Measurements from ENCODE around the gene PSMA7. TPM values are rescaled to one million over a fixed set of nuclear protein-coding genes. Genes with fewer than 3 reads are reported as not detected.

Gene PSMA7
- 248 TPM for total RNA-seq

DNA sequence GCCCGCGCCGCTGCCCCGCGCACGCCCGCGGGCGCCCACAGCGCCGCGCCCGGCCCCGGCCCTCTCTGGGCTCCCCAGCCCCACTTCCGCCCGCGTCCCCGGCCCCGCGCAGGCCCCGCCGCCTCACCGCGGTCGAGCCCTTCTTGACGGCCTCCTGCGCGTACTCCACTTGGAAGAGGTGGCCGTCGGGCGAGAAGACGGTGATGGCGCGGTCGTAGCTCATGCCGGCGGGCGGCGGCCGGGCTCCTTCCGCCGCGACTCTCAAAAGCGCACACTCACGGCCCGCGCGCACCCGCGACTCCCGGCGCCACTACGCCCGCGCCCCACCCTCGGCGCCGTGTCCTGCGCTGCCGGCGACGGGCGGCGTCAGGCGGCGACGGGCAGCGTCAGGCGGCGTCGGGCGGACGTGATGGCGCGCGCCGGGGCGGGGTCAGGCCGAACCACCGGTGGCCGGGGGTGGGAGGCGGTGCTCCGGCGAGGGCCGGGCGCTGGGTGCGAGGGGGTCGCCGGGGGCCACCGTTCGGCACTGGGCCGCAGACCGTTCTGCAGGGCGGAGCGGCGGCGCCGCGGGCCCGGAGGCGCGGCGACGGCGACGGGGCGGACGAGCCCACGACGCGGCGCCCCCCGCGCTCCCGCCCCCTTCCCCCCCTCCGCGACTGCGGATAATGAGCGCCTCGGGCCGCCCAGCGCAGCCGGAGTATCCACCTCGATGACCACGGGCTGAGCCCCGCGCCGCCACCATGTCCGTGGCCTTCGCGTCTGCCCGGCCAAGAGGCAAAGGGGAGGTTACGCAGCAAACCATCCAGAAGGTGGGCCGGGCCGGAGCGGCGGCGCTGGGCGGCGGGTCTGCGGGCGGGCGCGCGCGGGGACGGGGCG, at the start of gene PSMA7, which contains the start of gene SS18L1:
Gene PSMA7, minus strand, starts transcription at position 314 of the 876 bp plus-strand sequence. Its CDS starts 91 bp downstream, at position 223.
Gene SS18L1, plus strand, starts transcription at position 689 of the 876 bp plus-strand sequence. Its CDS starts 52 bp downstream, at position 741.
- DNase-seq, result peak; percentile 95

DNA sequence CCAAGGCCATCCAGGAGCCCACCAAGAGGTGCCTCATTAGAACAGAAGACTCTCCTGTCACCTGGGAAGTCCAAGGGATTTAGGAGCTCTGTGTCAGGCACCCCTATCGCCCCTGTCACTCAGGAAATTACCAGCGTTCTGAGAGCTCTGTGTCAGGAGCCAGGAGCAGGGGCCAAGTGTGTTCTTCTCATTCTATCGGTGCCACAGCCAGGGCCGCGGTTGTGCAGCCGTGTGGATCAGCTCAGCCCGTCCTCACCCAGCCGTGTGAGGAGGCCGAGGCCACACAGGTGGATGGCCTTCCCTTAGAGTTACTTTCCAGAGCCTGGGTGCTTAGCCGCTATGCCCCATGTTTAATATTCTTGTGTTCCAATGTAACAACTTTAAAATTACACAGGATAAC, 49.4 kb upstream of the PSMA7 start:
- no peak for DNase-seq

DNA sequence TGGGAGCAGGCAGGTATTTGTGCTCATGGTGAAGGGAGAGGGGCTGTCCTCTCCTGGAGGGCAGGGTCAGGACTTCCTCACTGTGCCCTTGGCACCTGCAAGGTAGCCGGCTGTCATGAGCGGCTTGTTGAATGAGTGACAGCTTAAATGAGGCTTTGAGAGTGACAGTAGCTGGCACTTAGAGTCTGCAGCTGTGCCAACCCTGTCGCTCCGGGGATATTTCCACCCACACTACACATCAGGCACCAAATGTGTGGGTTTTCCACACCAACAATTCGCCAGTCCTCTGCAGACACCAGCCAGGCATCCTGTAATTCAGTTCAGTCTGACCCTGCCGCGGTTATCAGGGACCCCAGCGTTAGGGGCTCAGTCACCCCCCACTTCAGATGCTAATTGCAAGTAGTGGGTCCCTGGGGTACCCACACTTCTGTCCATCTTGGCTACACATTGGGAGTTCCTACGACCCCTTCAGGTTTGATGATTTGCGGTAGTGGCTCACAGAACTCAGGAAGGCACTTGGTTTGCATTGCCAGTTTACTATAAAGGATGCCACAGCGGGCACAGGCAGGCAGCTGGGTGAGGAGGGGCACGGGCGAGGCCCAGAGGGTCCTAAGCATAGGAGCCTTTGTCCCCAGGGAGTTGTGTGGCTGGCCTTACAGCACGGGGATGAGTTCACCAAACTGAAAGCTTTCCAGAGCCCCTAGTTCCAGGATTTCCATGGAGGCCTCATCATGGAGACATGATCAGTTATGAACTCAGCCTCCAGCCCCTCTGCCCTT, 48.8 kb upstream of the PSMA7 start:
- DNase-seq, result no peak

DNA sequence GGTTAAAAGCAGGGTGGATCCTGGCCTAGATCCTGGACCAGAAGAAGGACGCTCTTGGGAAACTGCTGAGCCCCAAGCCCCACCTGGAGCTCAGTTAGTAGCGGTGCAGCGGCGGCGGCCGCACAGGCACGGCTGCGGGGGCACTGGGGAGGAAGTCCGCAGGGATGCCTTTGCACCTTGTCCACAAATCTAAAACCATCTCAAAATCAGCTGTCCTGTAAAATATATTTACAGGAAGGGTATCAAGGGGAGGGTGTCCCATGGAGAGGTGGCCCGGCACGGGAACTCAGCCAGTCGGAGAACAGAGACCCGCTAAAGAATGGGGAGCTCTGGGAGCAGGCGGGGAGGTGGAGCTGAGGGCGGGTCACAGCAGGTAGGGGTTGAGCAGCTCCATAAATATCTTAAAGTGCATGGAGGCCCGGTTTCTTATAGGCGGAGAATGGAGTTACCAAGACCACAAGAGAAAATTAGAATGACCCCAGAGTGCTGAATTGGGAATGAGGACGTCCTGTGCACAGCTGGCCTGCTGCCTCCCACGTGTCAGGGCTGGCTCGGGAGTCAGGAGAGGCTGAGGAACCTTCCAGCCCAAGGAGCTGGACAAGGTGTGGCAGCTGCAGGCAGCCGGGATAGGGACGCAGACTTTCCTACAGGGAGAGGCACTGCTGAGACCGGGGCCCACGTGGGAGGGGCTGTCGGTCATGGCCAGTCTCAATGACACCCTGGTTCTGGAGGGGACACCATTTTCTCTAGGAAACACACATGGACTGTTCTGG, 47.6 kb upstream of the PSMA7 start:
- DNase-seq, result no peak

DNA sequence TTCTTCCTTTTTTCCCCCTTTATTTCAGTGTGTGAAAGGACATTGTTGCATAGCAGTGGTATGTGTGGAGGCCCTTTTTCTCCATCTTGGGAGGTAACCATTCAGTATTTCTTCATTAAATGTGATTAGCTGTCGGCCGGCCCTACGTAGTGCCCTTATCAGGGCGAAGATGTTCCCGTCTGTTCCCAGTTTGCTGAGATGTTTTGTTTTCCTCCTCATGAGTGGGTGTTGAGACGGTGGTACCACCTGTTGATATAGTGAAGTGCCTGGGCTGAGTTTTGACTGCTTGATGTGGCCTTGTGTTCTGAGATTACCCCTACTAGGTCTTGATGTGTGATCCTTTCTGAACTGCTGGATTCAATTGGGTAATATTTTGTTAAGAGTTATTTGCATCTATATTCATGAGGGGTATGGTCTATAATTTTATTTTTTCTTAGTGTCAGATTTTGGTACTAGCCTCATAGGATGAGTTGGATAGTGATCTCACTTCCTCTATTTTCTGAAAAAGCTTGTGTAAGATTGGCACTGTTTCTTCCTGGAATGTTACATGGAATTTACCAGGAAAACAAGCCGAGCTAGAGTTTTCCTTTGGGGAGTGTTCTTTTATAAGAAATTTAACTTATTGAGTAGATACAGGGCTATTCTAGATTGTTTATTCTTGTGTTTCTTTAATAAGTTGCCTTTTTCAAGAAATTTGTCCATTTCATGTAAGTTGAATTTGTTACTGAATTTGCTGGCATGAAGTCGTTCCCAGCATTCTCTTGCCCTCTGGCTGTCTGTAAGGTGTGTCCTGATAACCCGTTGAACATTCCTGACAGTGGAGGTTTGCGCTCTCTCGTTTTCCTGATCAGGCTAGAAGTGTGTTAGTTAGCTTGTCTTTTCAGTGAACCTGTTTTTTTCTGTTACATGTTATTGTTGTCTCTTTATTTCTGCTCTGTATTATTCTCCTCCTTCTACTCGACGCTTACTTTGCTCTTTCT, 44.0 kb upstream of the PSMA7 start:
- DNase-seq, result no peak

DNA sequence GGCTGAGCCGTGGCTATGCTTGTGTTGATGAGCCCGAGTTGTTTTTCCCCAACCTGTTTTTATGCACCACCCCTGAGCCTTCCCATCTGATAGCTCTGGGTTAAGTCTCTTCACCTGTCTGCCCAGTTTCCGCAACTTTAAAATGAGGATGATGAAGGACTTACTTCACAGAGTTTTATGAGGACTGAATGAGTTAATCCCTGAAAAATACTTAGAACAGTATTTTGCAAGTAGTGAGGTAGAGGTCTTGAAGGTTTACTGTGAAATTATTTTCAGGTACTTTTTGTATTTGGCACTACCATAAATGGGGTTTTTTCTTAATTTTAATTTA, 42.9 kb upstream of the PSMA7 start:
- DNase-seq, result no peak

DNA sequence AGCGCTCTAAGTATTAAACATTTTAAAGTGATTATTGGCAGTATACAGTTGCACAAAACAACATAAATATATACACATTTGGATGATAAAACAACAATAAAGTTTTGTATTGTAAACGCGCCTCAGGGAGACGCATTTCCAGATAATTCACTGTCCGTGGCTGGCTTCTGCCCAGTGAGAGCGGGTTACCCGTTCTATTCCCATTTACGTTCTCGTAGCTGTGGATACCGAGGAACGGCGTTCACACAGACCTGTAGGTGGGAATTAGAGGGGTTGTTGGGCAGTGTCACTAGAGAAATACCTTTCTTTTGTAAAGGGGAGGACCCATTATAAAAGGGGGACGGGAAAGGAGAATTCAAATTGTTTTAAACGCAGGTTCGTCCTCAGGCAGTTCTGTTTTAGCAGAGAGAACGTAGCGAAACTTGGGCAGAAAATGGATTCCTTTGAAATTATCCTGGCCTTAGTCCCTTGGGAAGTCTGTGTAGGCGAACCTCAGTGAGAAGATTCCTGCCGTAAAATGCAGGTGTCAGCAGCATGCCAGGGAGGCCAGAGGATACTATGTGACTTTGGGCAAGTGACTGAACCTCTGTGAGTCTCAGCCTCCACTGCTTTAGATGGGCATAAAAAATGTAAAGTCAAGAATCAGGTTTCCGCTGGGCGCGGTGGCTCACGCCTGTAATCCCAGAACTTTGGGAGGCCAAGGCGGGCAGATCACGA, 40.4 kb upstream of the PSMA7 start:
- no peak for DNase-seq

DNA sequence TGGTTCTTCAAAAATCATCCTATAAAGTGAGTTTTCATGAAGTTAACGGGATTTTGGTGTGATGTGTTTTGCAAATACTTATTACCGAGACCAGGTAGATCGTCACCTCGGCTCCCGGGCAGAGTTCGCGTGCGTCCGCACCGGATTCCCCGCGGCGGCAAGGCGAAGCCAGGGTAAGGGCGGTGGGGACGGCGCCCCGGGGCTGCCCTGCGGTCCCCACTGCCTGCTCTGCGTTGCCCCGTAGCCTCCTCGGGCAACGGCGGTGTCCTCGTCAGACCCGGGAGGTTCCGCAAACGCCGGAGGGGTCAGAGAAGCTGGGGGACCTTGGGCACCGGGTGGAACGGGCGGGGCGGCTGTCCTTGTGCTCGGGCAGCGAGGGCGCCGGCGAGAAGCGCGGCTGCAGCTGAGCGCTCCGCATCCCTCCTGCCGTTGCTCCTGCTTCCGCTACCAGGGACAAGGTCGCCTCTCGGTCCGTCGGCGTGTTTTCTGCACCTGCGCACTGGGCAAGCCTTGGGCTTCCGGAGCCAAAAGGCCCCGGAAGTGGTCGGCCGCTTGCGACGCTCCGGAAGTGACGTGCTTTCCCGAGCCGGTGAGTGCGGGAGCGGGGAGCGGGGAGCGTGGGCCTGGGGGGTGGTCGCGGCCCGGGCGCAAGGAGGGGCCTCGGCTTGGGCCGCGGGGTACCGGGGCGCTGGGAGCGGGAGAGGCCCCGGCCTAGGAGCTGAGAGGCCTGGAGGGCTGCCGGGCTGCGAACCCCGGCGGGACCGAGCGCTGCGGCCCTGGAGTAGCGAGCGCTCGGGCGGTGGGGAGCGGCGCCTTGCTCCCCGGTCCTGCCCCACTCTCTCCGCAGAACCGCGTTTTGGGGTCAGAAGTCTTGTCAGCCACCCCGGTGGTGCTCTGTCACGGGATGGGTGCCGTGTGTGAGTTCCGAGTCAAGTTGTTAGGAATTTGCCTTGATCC, 39.6 kb upstream of the PSMA7 start, which contains the start of gene MTG2:
Gene MTG2, plus strand, starts transcription at position 560 of the 957 bp plus-strand sequence. CDS start 10,393 bp downstream, outside the sequence.
- DNase-seq, result peak; percentile 98

DNA sequence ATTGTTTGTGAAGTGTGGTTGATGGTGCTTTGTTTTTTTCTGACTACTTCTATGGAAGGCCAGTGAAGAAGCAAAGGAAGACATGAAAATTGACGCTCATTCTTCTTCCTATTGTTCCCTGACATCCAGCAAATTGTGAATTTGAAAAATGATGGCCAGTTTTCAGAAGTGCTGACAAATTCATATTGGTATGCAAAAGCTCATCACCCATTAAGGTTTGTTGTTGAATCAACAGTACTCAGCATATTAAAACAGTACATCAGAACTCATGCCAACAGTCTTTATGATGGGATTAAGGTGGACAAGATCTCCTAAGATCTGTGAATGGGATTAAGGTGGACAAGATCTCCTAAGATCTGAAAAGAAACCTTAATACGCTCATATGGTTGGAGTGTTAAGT, 38.6 kb upstream of the PSMA7 start:
- DNase-seq, result no peak

DNA sequence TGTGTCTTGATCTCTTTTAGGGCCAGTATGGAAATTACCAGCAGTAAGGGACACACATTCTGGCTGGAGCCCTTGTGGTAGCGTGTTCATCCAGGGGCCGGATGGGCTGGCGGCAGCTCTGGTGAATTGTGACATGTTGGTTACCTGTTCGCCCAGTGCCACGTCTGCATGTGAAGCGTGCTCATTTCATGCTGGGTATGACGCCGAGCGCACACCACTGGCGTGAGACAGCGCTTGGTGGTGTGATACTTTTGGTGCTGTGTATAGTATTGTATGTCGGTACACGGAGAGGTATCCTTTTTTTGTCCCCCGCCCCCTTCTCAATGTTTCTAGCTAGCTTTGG, 35.9 kb upstream of the PSMA7 start:
- DNase-seq, result no peak

DNA sequence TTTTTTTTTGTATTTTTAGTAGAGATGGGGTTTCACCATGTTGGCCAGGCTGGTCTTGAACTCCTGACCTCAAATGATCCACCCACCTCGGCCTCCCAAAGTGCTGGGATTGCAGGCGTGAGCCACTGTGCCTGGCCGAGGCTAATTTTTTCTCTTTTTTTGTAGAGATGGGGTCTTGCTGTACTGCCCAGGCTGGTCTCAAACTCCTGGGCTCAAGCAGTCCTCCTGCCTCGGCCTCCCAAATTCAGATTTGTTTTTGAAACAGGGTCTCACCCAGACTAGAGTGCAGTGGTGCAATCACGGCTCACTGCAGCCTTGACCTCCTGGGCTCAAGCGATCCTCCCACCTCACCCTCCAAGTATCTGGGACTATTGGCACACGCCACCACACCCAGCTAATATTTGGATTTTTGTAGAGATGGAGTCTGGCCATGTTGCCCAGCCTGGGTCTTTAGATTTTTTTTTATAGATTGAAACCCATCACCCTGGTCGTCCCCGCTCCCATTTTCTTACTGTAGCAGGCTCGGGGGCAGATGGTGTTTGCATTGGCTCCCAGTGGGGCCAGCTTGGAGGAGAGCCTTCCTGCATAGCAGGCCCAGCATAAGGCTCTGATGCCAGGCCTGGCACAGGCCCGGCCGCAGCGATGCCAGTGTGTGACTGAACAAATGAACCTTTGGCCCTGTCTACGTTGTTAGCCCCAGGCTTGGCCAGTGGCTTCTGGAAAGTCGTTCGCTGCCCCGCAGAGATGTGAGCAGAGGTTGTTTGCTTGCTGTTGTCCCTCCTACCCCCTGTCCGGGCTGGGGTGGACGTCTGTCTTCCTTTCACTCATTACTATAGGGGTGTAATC, 35.3 kb upstream of the PSMA7 start:
- DNase-seq, result no peak

DNA sequence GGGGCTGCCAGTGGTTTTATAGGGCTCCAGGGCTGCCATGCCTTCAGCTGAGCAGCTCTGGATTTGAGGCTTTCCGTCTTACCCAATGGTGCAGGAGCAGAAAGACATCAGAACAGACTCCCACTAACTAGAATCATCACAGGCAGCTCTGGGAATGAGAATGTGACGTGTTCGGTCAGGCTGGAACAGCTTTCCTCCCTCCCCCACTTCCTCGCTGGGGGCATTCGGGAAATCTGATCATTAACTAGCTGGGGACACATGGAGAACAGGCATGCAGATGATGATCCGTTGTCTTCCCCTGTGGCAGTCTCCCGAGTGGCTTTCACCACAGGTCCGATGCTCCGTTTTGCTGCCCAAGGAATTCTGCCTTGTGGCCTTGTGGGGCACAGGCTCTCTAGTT, 34.1 kb upstream of the PSMA7 start:
- no peak for DNase-seq

DNA sequence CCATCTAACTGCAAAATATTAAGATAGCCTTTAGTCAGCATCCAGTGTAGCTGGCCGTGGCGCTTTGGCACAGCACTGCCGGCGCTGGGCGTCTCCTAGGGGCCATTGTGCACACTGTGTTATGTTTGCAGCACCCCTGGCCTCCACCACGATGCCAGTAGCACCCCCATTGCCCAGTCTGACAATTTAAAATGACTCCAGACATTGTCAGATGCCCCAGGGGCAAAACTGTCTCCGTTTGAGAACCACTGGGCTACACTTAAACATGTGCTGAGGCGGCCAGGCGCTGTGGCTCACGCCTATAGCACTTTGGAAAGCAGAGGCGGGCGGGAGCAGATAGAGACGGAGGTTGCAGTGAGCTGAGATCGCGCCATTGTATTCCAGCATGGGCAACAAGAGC, 33.7 kb upstream of the PSMA7 start:
- DNase-seq, result no peak

DNA sequence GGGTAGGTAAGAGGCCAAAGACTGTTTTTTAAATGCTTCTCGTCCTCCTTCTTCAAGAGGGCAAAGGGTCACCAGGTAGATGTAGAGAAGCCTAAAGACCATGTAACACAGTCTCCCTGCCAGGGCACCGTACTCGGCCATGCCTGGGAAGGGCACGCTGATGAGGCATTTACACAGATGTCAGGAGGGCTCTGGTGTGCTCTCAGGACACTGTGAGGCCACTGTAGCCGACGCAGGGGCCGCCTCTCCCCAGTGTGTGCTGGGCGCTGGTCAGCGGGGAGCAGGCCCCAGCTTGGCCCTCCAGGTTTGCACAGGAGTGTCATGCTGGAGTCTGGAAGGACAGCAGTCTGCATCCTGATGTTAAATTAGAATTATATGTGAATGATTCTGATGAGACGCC, 32.5 kb upstream of the PSMA7 start:
- no peak for DNase-seq

DNA sequence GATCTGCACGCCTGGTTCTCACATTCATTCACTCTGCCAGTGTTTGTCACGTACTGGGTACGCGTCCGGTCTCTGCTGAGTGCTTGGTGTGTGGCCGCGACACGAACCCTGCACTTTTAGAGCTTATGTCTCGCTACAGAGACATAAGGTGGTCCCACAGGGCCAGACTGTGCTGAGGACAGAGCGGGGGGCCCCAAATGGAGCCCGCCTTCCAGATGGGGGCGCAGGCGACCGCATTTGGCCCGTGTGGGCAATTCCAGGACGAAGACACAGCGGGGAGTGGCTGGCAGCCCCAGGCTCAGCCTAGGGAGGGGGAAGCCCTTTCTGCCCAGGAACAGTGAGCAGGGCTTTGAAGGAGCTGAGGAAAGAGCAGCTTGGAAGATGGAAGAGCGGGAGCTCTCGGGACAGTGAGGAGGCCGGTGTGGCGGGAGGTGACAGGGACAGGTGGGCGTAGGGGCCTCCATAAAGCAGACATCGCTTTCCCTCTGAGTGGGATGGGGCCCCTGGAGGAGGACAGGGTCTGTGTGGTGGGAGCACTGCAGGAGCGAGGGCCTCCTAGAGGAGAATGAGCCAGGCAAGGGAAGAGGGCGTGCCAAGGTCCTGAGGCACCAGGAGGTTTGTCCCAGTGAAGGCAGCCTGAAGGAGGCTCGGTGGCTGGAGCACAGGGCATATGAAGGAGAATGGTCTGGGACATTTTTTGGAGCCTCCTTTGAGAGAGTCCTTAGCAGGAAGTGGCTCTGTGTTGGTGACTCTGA, 31.9 kb upstream of the PSMA7 start:
- DNase-seq, result no peak

DNA sequence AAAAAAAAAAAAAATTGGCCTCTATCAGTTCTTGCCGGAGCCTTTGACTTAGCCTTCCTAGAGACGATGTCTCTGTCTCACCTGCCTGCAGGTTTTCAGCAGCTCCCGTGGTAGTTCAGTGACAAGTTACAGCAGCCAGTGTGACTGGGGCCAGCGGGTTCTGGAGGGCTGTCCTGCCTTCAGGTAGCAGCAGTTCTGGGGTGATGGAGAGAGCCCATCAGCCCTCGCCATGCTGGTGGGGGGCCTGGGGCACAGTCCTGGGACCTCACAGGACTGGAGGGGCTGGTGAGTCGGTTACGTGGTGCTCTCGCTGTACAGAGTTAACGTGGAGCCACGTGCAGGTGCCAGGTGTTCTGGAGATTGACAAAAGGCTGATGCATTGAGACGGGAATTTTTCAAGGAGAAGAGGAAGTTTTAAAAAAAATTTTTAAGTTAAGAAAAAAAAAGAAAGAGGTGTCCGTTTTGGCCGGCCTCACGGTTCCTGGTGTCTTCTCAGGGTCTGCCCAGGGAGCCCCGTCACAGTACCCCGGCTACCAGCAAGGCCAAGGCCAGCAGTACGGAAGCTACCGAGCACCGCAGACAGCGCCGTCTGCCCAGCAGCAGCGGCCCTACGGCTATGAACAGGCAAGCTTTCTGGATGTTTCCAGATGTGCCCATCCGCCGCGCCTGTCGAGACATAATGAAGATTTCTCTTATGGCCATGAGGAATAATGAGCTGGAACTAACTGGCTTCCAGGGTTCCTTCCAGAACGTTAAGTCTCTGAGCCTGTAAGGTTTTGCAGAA, 31.0 kb upstream of the PSMA7 start:
- no peak for DNase-seq

DNA sequence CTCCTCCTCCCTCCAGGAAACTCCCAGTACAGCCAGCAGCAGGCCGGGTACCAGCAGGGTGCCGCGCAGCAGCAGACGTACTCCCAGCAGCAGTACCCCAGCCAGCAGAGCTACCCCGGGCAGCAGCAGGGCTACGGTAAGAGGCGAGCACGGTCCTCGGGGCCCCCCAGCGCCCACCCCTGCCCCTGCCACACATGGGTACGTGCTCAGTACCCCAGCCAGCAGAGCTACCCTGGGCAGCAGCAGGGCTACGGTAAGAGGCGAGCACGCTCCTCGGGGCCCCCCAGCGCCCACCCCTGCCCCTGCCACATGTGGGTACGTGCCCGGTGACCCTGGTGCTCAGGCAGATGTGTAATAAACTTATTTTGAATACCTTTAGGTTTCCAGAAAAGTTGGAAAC, 29.5 kb upstream of the PSMA7 start:
- no peak for DNase-seq
